ENCODE measurements around the gene CCDC92B.

- TF ChIP-seq EZH2 (IDR thresholded peaks at IDR 0.05; ENCODE audit: insufficient read depth, poor library complexity, severe bottlenecking) (no peak), EZH2phosphoT487 (IDR thresholded peaks at IDR 0.05; ENCODE audit: insufficient read depth, low read depth) (no peak)
Observed at GRCh38 chr17:2700030-2700490, 49.4 kb downstream of the CCDC92B start.
